Embryonic facial prominence (tissue), 1 donor: ENCODE data around the gene SUPT5H.

ENCODE experiments used
- DNase-seq: peaks from one replicate; pipeline ENCODE4 v3.0.0-alpha.2; 2016; ENCODE audit errors: extremely low spot score

The SUPT5H gene

GRCh38 chr19:39520541-39521484 lies 75.4 kb downstream of the SUPT5H start:
- DNase-seq: no peak

DNA sequence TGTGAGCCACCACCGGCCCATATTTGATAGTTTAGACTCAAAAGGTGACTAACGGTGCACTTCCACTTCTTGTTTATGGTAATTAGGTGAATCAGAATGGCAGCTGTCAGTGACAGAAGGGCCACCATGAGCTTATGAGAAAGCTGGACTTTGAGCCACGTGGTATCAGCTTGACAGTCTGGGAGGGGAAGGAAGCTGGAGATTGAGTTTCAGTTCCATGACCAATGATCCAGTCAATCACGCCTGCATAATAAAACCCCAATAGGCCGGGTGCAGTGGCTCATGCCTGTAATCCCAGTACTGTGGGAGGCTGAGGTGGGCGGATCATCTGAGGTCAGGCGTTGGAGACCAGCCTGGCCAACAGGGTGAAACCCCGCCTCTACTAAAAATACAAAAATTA lies 79.1 kb downstream of the SUPT5H start:
- DNase-seq: no peak

GRCh38 chr19:39525205-39525604 lies 79.8 kb downstream of the SUPT5H start:
- DNase-seq: no peak
